AG10803 (cell line): Measurements from ENCODE around the gene ZNF296.
A peak's percentile ranks its signal among the peaks of the same experiment; 100 is the strongest.

ENCODE experiments used
- DNase-seq: peaks from one replicate; pipeline ENCODE4 v3.0.0; 2010; ENCODE audit warnings: low read depth
- H3K4me3 ChIP-seq: 2 replicates; pipeline ENCODE4 v1.5.1; 2011; ENCODE audit warnings: mild to moderate bottlenecking, low read length, control low read depth
- TF ChIP-seq, protein P1 (sequence below): conservative IDR thresholded peaks from 2 replicates; pipeline ENCODE4 v1.5.1; 2011; ENCODE audit warnings: mild to moderate bottlenecking, low read length, control low read depth, inconsistent platforms

The ZNF296 gene

DNA sequence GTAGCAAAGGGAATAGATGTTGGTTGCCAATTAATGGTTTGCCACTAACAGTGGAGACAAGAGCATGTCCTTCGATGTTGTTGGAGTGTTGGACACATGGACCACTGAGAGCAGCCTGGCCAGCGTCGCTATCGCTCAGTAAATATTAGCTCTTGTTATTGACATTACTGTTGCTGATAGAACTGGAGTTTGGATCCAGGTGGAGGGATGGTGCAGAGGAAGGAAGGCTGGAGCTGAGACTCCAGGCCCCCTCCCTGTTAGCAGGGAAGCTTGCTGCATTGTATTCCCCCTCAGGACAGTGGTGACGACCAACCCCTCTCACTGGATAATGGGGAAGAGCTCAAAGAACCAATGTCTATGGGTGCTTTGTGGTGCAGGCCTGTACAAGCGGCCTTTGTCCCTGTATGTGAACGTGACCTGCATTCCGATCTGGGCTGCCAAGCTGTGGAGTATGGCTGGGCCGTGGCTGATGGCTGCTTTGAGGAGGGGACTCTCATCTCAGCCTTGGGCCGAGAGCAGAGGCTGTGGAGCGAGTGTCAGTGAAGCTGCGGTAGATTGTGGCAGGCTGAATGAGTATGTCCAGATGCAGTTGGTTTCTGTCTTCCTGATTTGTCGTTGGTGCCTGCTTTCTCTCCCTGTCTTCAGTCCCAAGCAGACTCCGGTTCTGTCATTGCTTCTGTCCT lies 30.5 kb downstream of the ZNF296 start:
- no peak for DNase-seq
- no peak overlapping the region for H3K4me3 ChIP-seq
- TF ChIP-seq, protein P1, sequence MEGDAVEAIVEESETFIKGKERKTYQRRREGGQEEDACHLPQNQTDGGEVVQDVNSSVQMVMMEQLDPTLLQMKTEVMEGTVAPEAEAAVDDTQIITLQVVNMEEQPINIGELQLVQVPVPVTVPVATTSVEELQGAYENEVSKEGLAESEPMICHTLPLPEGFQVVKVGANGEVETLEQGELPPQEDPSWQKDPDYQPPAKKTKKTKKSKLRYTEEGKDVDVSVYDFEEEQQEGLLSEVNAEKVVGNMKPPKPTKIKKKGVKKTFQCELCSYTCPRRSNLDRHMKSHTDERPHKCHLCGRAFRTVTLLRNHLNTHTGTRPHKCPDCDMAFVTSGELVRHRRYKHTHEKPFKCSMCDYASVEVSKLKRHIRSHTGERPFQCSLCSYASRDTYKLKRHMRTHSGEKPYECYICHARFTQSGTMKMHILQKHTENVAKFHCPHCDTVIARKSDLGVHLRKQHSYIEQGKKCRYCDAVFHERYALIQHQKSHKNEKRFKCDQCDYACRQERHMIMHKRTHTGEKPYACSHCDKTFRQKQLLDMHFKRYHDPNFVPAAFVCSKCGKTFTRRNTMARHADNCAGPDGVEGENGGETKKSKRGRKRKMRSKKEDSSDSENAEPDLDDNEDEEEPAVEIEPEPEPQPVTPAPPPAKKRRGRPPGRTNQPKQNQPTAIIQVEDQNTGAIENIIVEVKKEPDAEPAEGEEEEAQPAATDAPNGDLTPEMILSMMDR = no peak

DNA sequence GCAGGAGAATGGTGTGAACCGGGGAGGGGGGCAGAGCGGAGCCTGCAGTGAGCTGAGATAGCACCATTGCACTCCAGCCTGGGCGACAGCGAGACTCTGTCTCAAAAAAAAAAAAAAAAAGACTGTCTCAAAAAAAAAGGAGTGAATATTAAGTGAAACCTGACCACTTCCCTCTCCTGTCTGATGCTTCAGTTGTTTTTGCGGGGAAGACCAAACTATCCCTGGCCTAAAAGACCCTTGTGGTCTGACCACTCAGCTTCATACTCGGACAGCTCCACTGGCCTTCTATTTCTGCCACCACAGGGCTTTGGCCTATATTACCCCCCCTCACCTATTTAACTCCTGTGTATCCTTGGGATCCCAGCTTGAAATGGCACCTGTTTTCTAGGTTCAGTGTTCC lies 35.2 kb downstream of the ZNF296 start:
- TF ChIP-seq, protein P1 = no peak
- no peak overlapping the region for H3K4me3 ChIP-seq
- no peak for DNase-seq

DNA sequence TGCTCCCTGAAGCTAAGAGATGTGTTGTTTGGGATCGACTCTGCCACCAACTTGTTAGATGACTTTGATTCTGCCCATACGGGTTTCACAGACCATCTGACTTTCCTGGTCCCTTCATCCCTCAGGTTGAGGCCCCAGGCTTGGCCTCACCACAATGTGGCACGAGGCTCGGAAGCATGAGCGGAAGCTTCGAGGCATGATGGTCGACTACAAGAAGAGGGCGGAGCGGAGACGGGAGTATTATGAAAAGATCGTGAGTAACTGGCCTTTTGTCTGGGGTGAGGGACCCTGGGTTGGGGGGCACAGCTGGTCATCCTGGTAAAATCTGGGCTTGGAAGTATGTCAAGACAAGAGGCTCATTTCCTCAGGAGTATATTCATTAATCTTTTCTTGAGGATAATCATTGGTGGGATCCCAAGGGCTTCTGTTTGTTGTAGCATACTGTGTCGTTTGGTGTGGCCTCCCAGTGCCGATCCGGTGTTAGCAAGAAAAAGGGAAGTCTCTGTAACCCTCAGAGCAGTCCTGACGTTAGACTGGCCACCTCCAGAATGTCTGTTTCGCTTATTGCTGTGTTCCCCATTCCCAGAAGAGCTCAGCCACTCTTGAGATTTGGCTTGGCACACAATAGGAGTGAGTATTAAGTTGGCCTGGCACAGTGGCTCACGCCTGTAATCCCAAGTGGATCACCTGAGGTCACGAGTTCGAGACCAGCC lies 36.1 kb downstream of the ZNF296 start:
- DNase-seq = no peak
- TF ChIP-seq, protein P1 = no peak
- H3K4me3 ChIP-seq = peak overlapping the region; percentile 98

DNA sequence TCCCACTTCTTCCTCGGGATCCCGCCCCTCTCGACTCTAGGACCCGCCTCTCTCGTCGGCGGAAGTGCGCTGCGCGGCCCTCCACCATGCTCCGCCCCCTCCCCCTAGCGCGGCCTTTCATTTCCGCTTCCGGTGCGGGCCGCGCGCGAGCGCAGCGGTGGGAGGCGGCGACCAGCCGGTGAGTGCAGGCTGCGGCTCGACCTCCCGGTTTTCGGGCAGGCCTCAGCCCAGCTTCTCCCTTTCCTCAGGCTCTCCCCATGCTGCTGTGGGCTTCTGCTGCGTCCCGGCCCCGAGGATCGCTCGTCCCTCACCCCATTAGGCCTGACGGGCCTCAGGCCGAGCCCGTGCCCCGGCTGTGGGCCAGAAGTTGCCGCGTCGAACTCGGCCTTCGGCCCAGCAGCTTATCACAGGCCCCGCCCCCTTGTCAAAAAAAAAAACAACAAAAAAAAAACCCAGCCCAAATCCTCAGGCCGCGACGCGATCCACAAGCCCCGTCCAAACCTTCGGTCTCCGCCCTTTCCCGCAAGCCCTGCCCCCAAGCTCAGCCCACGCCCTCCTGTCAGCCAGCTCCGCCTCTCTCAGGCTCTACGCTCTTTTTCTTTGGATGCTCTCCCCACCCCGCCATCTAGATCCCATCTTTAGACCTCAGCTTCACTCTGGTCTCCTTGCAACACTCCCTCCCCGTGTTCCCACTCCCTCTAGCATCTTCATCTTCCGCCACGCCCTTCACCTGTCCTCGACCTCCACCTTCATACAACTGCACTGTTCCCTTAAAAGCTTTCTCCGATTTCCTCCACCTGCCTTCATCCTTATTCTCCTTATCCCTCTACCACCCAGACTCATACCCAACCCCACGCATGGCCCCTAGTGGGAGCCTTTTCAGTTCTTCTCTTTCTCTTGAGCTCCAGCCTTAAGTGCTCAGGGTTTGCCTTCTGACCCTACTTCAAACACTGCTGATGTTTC lies 37.1 kb downstream of the ZNF296 start, which contains the start of gene CLASRP:
CLASRP (plus strand) TSS at position 115 of the 963 bp plus-strand sequence. CDS start 1,168 bp downstream, outside the sequence.
- peak; percentile 87 for DNase-seq
- peak within 1 kb of the TSS; percentile 98 for H3K4me3 ChIP-seq
- TF ChIP-seq, protein P1 = no peak

DNA sequence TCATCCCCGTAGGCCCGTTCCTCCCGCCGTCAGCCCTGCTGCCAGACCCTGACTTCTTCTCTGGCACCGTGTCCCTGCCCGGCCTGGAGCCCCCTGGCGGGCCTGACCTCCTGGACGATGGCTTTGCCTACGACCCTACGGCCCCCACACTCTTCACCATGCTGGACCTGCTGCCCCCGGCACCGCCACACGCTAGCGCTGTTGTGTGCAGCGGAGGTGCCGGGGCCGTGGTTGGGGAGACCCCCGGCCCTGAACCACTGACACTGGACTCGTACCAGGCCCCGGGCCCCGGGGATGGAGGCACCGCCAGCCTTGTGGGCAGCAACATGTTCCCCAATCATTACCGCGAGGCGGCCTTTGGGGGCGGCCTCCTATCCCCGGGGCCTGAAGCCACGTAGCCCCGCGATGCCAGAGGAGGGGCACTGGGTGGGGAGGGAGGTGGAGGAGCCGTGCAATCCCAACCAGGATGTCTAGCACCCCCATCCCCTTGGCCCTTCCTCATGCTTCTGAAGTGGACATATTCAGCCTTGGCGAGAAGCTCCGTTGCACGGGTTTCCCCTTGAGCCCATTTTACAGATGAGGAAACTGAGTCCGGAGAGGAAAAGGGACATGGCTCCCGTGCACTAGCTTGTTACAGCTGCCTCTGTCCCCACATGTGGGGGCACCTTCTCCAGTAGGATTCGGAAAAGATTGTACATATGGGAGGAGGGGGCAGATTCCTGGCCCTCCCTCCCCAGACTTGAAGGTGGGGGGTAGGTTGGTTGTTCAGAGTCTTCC lies 38.7 kb downstream of the ZNF296 start:
- DNase-seq = no peak
- H3K4me3 ChIP-seq = no peak overlapping the region
- TF ChIP-seq, protein P1 = no peak

DNA sequence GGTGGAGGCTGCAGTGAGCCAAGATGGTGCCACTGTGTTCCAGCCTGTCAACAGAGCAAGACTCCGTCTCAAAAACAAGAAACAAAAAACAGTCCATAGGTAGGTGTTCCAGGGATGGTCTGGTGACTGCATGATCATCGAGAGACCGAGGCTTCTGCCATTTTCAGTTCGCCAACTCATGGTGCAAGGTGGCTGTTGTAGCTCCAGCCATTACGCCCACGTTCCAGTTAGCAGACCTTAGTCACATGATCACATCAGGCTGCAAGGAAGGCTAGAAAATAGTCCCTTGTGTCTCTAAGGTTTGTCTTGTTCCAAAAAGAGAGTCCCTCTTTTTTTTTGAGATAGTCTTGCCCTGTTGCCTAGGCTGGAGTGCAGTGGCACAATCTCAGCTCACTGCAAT lies 40.5 kb downstream of the ZNF296 start:
- DNase-seq = no peak
- TF ChIP-seq, protein P1 = no peak
- no peak overlapping the region for H3K4me3 ChIP-seq
